Right cardiac atrium (tissue), 5 donors: ENCODE measurements around the gene RIPK4. TPM values are rescaled to one million over a fixed set of nuclear protein-coding genes. Genes with fewer than 3 reads are reported as not detected.
"Not testable (repeated sequence)": the region's sequence is repeated elsewhere in the genome, so short reads cannot be mapped to it uniquely, and the experiment has no call there.

Experiments
- ATAC-seq, 2 donors: fragments of 200-7000 bp; cut with Tn5 transposase; one replicate each; pipeline versions ENCODE4 v1.8.0 to v1.9.1; 2020; ENCODE audit warnings: moderate library complexity in 2 of 2, mild to moderate bottlenecking in 1 of 2
- DNase-seq, 3 donors: peaks; one replicate each; pipeline ENCODE4 v3.0.0-alpha.2; 2020
- H3K27ac ChIP-seq: one replicate; pipeline ENCODE4 v1.5.1; 2013; ENCODE audit warnings: mild to moderate bottlenecking, low read length, control low read depth, moderate library complexity
- H3K27me3 ChIP-seq: one replicate; pipeline ENCODE4 v1.6.1; 2013; ENCODE audit not compliant: control insufficient read depth, insufficient read depth
- H3K4me1 ChIP-seq: one replicate; pipeline ENCODE4 v1.6.1; 2013; ENCODE audit warnings: low read length; ENCODE audit not compliant: control insufficient read depth, insufficient read depth
- H3K4me3 ChIP-seq: one replicate; pipeline ENCODE4 v1.5.1; 2013; ENCODE audit warnings: low read length, control low read depth
- H3K9me3 ChIP-seq: one replicate; pipeline ENCODE4 v1.6.1; 2013; ENCODE audit warnings: low read length; ENCODE audit not compliant: control insufficient read depth
- WGBS: extraction: QIAGEN DNeasy Blood & Tissue Kit; methylation state at CpG from one replicate; pipeline ENCODE4 v1.1.7; 2013; 5-methylcytosine and 5-hydroxymethylcytosine counted together
- intact Hi-C, 4 donors: fragments of 100-400 bp; cut with DNase I; formaldehyde crosslinking; loops; one replicate each; pipeline versions ENCODE4 v1.11.0 to v1.14.0; 2022 to 2023
- polyA plus RNA-seq: library from polyadenylated mRNA; stranded (reverse); fragments of 200-250 nt; gene quantifications from one replicate; pipeline ENCODE4 v1.2.3, GENCODE V29; 2013
- total RNA-seq, 4 donors: library from RNA; stranded (reverse); fragmentation: NEBNext Ultra II Directional; extraction: Animal tissue kit (Norgen Biotek cat#: 25700); gene quantifications; one replicate each; pipeline ENCODE4 v1.2.1, GENCODE V29; 2021
- donor health status: healthy with polysubstance abuse.
- donor health status: DM: no; HTN: yes; CAD: no.
- donor health status: DM: no; HTN: no; CAD: no.
- donor health status: DM: no; HTN: yes; CAD: no; lungs with severe emphysema.
- donor health status: DM: yes; HTN: yes; CAD: no.

RIPK4 gene
- total and polyA plus RNA-seq, 5 donors = 0.70 to 1.2 (median 0.91) TPM

- 91% methylated on average over 10 of the region's 10 CpGs for WGBS
- no peaks in the 10 kb centered on the region for H3K27me3 ChIP-seq
- no peak for ATAC-seq
- no peaks in the 10 kb centered on the region for H3K4me1 ChIP-seq
- intact Hi-C loops = no loop called here
- H3K9me3 ChIP-seq = no peaks in the 10 kb centered on the region
- no peak for DNase-seq
- H3K27ac ChIP-seq = no peak overlapping the region
- no peak overlapping the region for H3K4me3 ChIP-seq
These were observed 27.7 kb upstream of the RIPK4 start for GRCh38 chr21:41794600-41794999.

- Histone ChIP-seq H3K27me3 (no peaks in the 10 kb centered on the region), H3K9me3 (no peaks in the 10 kb centered on the region), H3K4me3 (no peak overlapping the region), H3K27ac (no peak overlapping the region), H3K4me1 (no peaks in the 10 kb centered on the region)
- 89% methylated on average over 3 of the region's 3 CpGs for WGBS
- no peak for DNase-seq
- no peak for ATAC-seq
- intact Hi-C loops = no loop called here
These were observed 25.9 kb upstream of the RIPK4 start for GRCh38 chr21:41792711-41793110.

GRCh38 chr21:41786509-41786987 is 19.7 kb upstream of the RIPK4 start:
- Histone ChIP-seq H3K27ac (no peak overlapping the region), H3K4me1 (no peaks in the 10 kb centered on the region), H3K4me3 (no peak overlapping the region), H3K9me3 (no peaks in the 10 kb centered on the region), H3K27me3 (no peaks in the 10 kb centered on the region)
- intact Hi-C loops = no loop called here
- DNase-seq (no peak), ATAC-seq (no peak)
- WGBS = 76% methylated on average over 13 of the region's 13 CpGs

- H3K27ac ChIP-seq, H3K9me3 ChIP-seq, ATAC-seq, H3K27me3 ChIP-seq, DNase-seq, intact Hi-C loops, H3K4me3 ChIP-seq, H3K4me1 ChIP-seq: not testable (repeated sequence)
- WGBS = 91% methylated on average over 12 of the region's 12 CpGs
These were observed 18.4 kb upstream of the RIPK4 start for GRCh38 chr21:41785262-41785661.

- Histone ChIP-seq H3K4me1 (no peaks in the 10 kb centered on the region), H3K9me3 (no peaks in the 10 kb centered on the region), H3K27me3 (no peaks in the 10 kb centered on the region), H3K4me3 (no peak overlapping the region), H3K27ac (no peak overlapping the region)
- intact Hi-C loops = no loop called here
- ATAC-seq (no peak), DNase-seq (no peak)
- 88% methylated on average over 15 of the region's 15 CpGs for WGBS
These were observed 17.7 kb upstream of the RIPK4 start for GRCh38 chr21:41784456-41785102.

- no peak overlapping the region for H3K4me3 ChIP-seq
- H3K4me1 ChIP-seq = no peaks in the 10 kb centered on the region
- 68% methylated on average over 18 of the region's 18 CpGs for WGBS
- no peak for ATAC-seq
- no peak overlapping the region for H3K27ac ChIP-seq
- intact Hi-C loops = no loop called here
- no peaks in the 10 kb centered on the region for H3K27me3 ChIP-seq
- DNase-seq = no peak
- H3K9me3 ChIP-seq = no peaks in the 10 kb centered on the region
These were observed 16.8 kb upstream of the RIPK4 start for GRCh38 chr21:41783476-41784180.

- Histone ChIP-seq H3K9me3 (no peaks in the 10 kb centered on the region), H3K4me3 (no peak overlapping the region), H3K27ac (no peak overlapping the region), H3K27me3 (no peaks in the 10 kb centered on the region), H3K4me1 (no peaks in the 10 kb centered on the region)
- intact Hi-C loops = no loop called here
- ATAC-seq (no peak), DNase-seq (no peak)
- WGBS = 76% methylated on average over 2 of the region's 2 CpGs
These were observed 14.2 kb upstream of the RIPK4 start for GRCh38 chr21:41781050-41781410.

- Histone ChIP-seq H3K27me3 (no peaks in the 10 kb centered on the region), H3K9me3 (no peaks in the 10 kb centered on the region), H3K4me1 (no peaks in the 10 kb centered on the region), H3K4me3 (no peak overlapping the region), H3K27ac (no peak overlapping the region)
- 57% methylated on average over 1 of the region's 1 CpG for WGBS
- no peak for ATAC-seq
- no peak for DNase-seq
- intact Hi-C loops = no loop called here
These were observed 13.6 kb upstream of the RIPK4 start for GRCh38 chr21:41780337-41781049.

GRCh38 chr21:41779659-41780058 is 12.8 kb upstream of the RIPK4 start:
- Histone ChIP-seq H3K4me3 (no peak overlapping the region), H3K4me1 (no peaks in the 10 kb centered on the region), H3K27ac (no peak overlapping the region), H3K9me3 (no peaks in the 10 kb centered on the region), H3K27me3 (no peaks in the 10 kb centered on the region)
- no peak for DNase-seq
- no peak for ATAC-seq
- intact Hi-C loops = loop anchor here in 3 of 4 donors (2.0 to 5.0 kb wide), 2 partner anchors 167 kb away; no protein-coding TSS in a partner anchor
- WGBS = 47% methylated on average over 5 of the region's 5 CpGs

- DNase-seq (no peak), ATAC-seq (no peak)
- Histone ChIP-seq H3K4me3 (no peak overlapping the region), H3K4me1 (no peaks in the 10 kb centered on the region), H3K27me3 (no peaks in the 10 kb centered on the region), H3K27ac (no peak overlapping the region), H3K9me3 (no peaks in the 10 kb centered on the region)
- WGBS = 19% methylated on average over 16 of the region's 16 CpGs
- intact Hi-C loops = loop anchor here (1.0 to 5.0 kb wide), 3 partner anchors 166 to 167 kb away; no protein-coding TSS in a partner anchor
These were observed 12.2 kb upstream of the RIPK4 start for GRCh38 chr21:41778930-41779600.
